Gastroesophageal sphincter (tissue), 4 donors: ENCODE measurements around the gene MCM10. TPM values are rescaled to one million over a fixed set of nuclear protein-coding genes. Genes with fewer than 3 reads are reported as not detected.

Experiments
- ATAC-seq: fragments of 150-250 bp; one replicate; pipeline ENCODE4 v1.9.1; 2016; ENCODE audit warnings: mild to moderate bottlenecking, moderate library complexity
- H3K27ac ChIP-seq, 4 donors: fragments of 200-600 bp; sonication (generic) in 3 of 4; 1 replicate in 3 of 4; 2 replicates in 1 of 4; pipeline ENCODE4 v1.5.1; 2016 to 2019
- H3K27me3 ChIP-seq: fragments of 200-600 bp; sonication (generic); one replicate; pipeline ENCODE4 v1.5.1; 2019
- H3K36me3 ChIP-seq, 2 donors: fragments of 200-600 bp; sonication (generic); one replicate each; pipeline ENCODE4 v1.5.1; 2019; ENCODE audit warnings: control low read depth in 1 of 2
- H3K4me1 ChIP-seq, 3 donors: fragments of 200-600 bp; sonication (generic); 1 replicate in 2 of 3; 2 replicates in 1 of 3; pipeline ENCODE4 v1.5.1; 2016 to 2019; ENCODE audit warnings: control low read depth in 2 of 3
- H3K4me3 ChIP-seq, 2 donors: fragments of 200-600 bp; sonication (generic); one replicate each; pipeline ENCODE4 v1.5.1; 2019; ENCODE audit warnings: mild to moderate bottlenecking in 1 of 2, moderate library complexity in 1 of 2
- H3K9me3 ChIP-seq, 3 donors: fragments of 200-600 bp; sonication (generic); one replicate each; pipeline ENCODE4 v1.5.1; 2017 to 2019; ENCODE audit warnings: control low read depth in 2 of 3
- CTCF ChIP-seq, 4 experiments: fragments of 200-600 bp in 2 of 4; fragments of 450-650 bp in 2 of 4; sonication (generic) in 1 of 4; IDR thresholded peaks; one replicate each; pipeline ENCODE4 v1.5.1; 2017 to 2019; ENCODE audit warnings: antibody characterized with exemption in 4 of 4, mild to moderate bottlenecking in 2 of 4, moderate library complexity in 2 of 4
- EP300 ChIP-seq: sonication (generic); formaldehyde crosslinking; IDR thresholded peaks from one replicate; pipeline ENCODE4 v1.6.1; 2017; ENCODE audit warnings: antibody characterized with exemption, mild to moderate bottlenecking
- POLR2A ChIP-seq, 2 donors: fragments of 450-650 bp; IDR thresholded peaks; one replicate each; pipeline ENCODE4 v1.6.1; 2017; ENCODE audit warnings: antibody characterized with exemption in 2 of 2, mild to moderate bottlenecking in 2 of 2, moderate library complexity in 1 of 2
- POLR2AphosphoS5 ChIP-seq: sonication (generic); formaldehyde crosslinking; IDR thresholded peaks from one replicate; pipeline ENCODE4 v1.6.1; 2017; ENCODE audit warnings: antibody characterized with exemption
- WGBS, 2 donors: methylation state at CpG; one replicate each; pipeline ENCODE4 v1.1.5; 2018; ENCODE audit warnings: low coverage in 1 of 2; 5-methylcytosine and 5-hydroxymethylcytosine counted together
- total RNA-seq, 4 donors: library from RNA; depleted of rRNA; stranded (reverse); fragments of >200 nt; gene quantifications; one replicate each; pipeline ENCODE4 v1.1.0, GENCODE V29; 2016

MCM10 gene
- total RNA-seq, 4 donors from 2014 or later = 0.08 to 1.1 TPM; not detected in 2

- H3K4me3 ChIP-seq = no peak overlapping the region
- H3K36me3 ChIP-seq = no peaks in the 10 kb centered on the region
- no peaks in the 10 kb centered on the region for H3K9me3 ChIP-seq
- ATAC-seq = no peak
- no peaks in the 10 kb centered on the region for H3K27me3 ChIP-seq
- peaks cover 0 to 8% (median 0%) of the 10 kb centered on the region in 3 donors for H3K4me1 ChIP-seq
- TF ChIP-seq EP300 (no peak), POLR2A (IDR thresholded peaks at IDR 0.05) (no peak), POLR2AphosphoS5 (no peak), CTCF (IDR thresholded peaks at IDR 0.05) (no peak)
- WGBS, 2 donors = 100% methylated on average over 2 of the region's 4 CpGs
- H3K27ac ChIP-seq = no peak overlapping the region
Observed at GRCh38 chr10:13180788-13181187, 19.4 kb downstream of the MCM10 start.

- TF ChIP-seq EP300 (no peak), POLR2A (IDR thresholded peaks at IDR 0.05) (no peak)
- 93% methylated on average over 1 of the region's 1 CpG; no CpG with 5 or more reads in 1 of the 2 donors for WGBS, 2 donors
- Histone ChIP-seq H3K4me1 (peaks cover 0 to 8% (median 0%) of the 10 kb centered on the region in 3 donors), H3K36me3 (no peaks in the 10 kb centered on the region), H3K4me3 (no peak overlapping the region), H3K27ac (no peak overlapping the region), H3K9me3 (no peaks in the 10 kb centered on the region), H3K27me3 (no peaks in the 10 kb centered on the region)
- no peak for ATAC-seq
Observed at GRCh38 chr10:13182424-13182823, 21.1 kb downstream of the MCM10 start.

GRCh38 chr10:13183625-13184024 lies 22.3 kb downstream of the MCM10 start:
- ATAC-seq = no peak
- no peaks in the 10 kb centered on the region for H3K9me3 ChIP-seq
- H3K4me1 ChIP-seq = peaks cover 0 to 8% (median 0%) of the 10 kb centered on the region in 3 donors
- TF ChIP-seq EP300 (no peak), POLR2AphosphoS5 (no peak), POLR2A (IDR thresholded peaks at IDR 0.05) (no peak), CTCF (IDR thresholded peaks at IDR 0.05) (no peak)
- 76% methylated on average over 5 of the region's 5 CpGs; no CpG with 5 or more reads in 1 of the 2 donors for WGBS, 2 donors
- H3K4me3 ChIP-seq = no peak overlapping the region
- H3K27me3 ChIP-seq = no peaks in the 10 kb centered on the region
- H3K36me3 ChIP-seq = no peaks in the 10 kb centered on the region
- H3K27ac ChIP-seq = no peak overlapping the region

GRCh38 chr10:13184276-13184675 lies 22.9 kb downstream of the MCM10 start:
- Histone ChIP-seq H3K27ac (no peak overlapping the region), H3K36me3 (no peaks in the 10 kb centered on the region), H3K4me3 (no peak overlapping the region), H3K9me3 (no peaks in the 10 kb centered on the region), H3K4me1 (peaks cover 0 to 8% (median 0%) of the 10 kb centered on the region in 3 donors), H3K27me3 (no peaks in the 10 kb centered on the region)
- ATAC-seq = no peak
- WGBS, 2 donors = no CpG with 5 or more reads among the region's 2 CpGs
- TF ChIP-seq CTCF (IDR thresholded peaks at IDR 0.05) (no peak), POLR2AphosphoS5 (no peak), EP300 (no peak), POLR2A (IDR thresholded peaks at IDR 0.05) (no peak)

GRCh38 chr10:13184730-13185514 lies 23.6 kb downstream of the MCM10 start:
- ATAC-seq = peak; percentile 25
- peaks cover 0 to 8% (median 0%) of the 10 kb centered on the region in 3 donors for H3K4me1 ChIP-seq
- no peaks in the 10 kb centered on the region for H3K27me3 ChIP-seq
- H3K36me3 ChIP-seq = no peaks in the 10 kb centered on the region
- no peaks in the 10 kb centered on the region for H3K9me3 ChIP-seq
- TF ChIP-seq CTCF (IDR thresholded peaks at IDR 0.05) = no peak
- no peak for TF ChIP-seq EP300
- TF ChIP-seq POLR2AphosphoS5 = no peak
- TF ChIP-seq POLR2A (IDR thresholded peaks at IDR 0.05) = no peak
- WGBS, 2 donors = 65% methylated on average over 2 of the region's 5 CpGs; no CpG with 5 or more reads in 1 of the 2 donors
- no peak overlapping the region for H3K27ac ChIP-seq
- H3K4me3 ChIP-seq = no peak overlapping the region
